Psoas muscle (tissue), 8 donors: ENCODE measurements around the gene OPN1LW. TPM values are rescaled to one million over a fixed set of nuclear protein-coding genes. Genes with fewer than 3 reads are reported as not detected.

Source experiments
- ATAC-seq, 4 donors: fragments of 200-7000 bp; cut with Tn5 transposase; one replicate each; pipeline ENCODE4 v1.9.1; 2020; ENCODE audit warnings: moderate library complexity in 3 of 4, mild to moderate bottlenecking in 2 of 4
- DNase-seq, 2 donors: peaks; one replicate each; pipeline ENCODE4 v3.0.0-alpha.2; 2020
- H3K27ac ChIP-seq: fragments of 200-600 bp; one replicate; pipeline ENCODE4 v1.8.0; 2022
- H3K27me3 ChIP-seq, 3 donors: fragments of 200-600 bp in 1 of 3; one replicate each; pipeline versions ENCODE4 v1.6.1 to v1.8.0; 2013 to 2022; ENCODE audit warnings: low read length in 2 of 3, mild to moderate bottlenecking in 2 of 3, moderate library complexity in 1 of 3; ENCODE audit not compliant: insufficient read depth in 3 of 3
- H3K36me3 ChIP-seq, 2 donors: fragments of 200-600 bp in 1 of 2; one replicate each; pipeline versions ENCODE4 v1.6.1 to v1.8.0; 2013 to 2022; ENCODE audit warnings: low read depth in 1 of 2, mild to moderate bottlenecking in 1 of 2, moderate library complexity in 1 of 2; ENCODE audit not compliant: insufficient read depth in 1 of 2
- H3K4me1 ChIP-seq: fragments of 200-600 bp; one replicate; pipeline ENCODE4 v1.8.0; 2022
- H3K4me3 ChIP-seq: fragments of 200-600 bp; one replicate; pipeline ENCODE4 v1.8.0; 2022; ENCODE audit warnings: mild to moderate bottlenecking
- H3K9me3 ChIP-seq: fragments of 200-600 bp; one replicate; pipeline ENCODE4 v1.8.0; 2022
- CTCF ChIP-seq: fragments of 200-600 bp; IDR thresholded peaks from one replicate; pipeline ENCODE4 v1.8.0; 2022; ENCODE audit warnings: antibody characterized with exemption
- WGBS, 3 donors: extraction: QIAGEN DNeasy Blood & Tissue Kit; methylation state at CpG; one replicate each; pipeline versions ENCODE4 v1.1.6 to v1.1.7; 2013; 5-methylcytosine and 5-hydroxymethylcytosine counted together
- intact Hi-C, 2 donors: fragments of 100-400 bp; cut with DNase I; formaldehyde crosslinking; loops; one replicate each; pipeline versions ENCODE4 v1.11.0 to v1.14.2; 2022
- polyA plus RNA-seq, 3 donors: library from polyadenylated mRNA; stranded (reverse); fragments of 200-250 nt; gene quantifications; one replicate each; pipeline ENCODE4 v1.2.3, GENCODE V29; 2013
- total RNA-seq, 4 donors: library from RNA; stranded (reverse); fragmentation: NEBNext Ultra II Directional in 2 of 4; extraction: Animal tissue kit (Norgen Biotek cat#: 25700) in 2 of 4; gene quantifications; one replicate each; pipeline versions ENCODE4 v1.2.1 to v1.2.4, GENCODE V29; 2021 to 2023
- donor health status: healthy with polysubstance abuse.
- donor health status: DM: no; HTN: no; CAD: no; lungs with moderate emphysema.
- donor health status: Bipolar disorder and iron deficiency.
- donor health status: healthy.
- donor health status: DM: yes; HTN: yes; CAD: no.
- donor health status: DM: no; HTN: no; CAD: no.
- donor health status: DM: no; HTN: no; CAD: no.
- donor health status: DM: yes; HTN: yes; CAD: no.

OPN1LW gene
- total and polyA plus RNA-seq, 7 donors: 0.13 TPM; not detected in 6

DNA sequence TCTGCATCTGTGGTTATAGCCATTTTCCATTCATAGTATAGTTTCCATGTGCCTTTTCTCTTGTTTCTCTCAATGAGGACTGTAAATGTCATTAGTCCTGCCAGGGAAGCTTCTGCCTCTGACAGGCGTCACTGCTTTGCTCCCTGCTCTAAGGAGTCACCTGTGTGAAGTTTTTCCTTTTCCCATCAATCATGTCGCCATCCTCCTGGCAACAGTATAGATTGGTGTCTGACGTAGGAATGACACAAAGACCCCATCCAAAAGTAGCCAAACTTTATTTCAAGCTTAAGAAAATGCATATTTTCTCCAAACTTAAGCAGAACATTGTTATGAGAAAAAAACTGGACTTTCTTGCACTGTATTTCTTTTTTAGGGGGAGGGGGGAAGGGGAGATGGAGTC is 23.5 kb upstream of the OPN1LW start:
- H3K4me1 ChIP-seq: no peaks in the 10 kb centered on the region
- 86 to 92% (median 90%) methylated on average over 3 of the region's 3 CpGs for WGBS, 3 donors
- no peaks in the 10 kb centered on the region for H3K9me3 ChIP-seq
- H3K36me3 ChIP-seq: no peaks in the 10 kb centered on the region
- H3K27ac ChIP-seq: no peak overlapping the region
- TF ChIP-seq CTCF: no peak
- H3K4me3 ChIP-seq: no peak overlapping the region
- intact Hi-C loops: no loop called here
- H3K27me3 ChIP-seq: peaks cover 0 to 21% (median 0%) of the 10 kb centered on the region in 3 donors
- ATAC-seq (no peak), DNase-seq (no peak)

DNA sequence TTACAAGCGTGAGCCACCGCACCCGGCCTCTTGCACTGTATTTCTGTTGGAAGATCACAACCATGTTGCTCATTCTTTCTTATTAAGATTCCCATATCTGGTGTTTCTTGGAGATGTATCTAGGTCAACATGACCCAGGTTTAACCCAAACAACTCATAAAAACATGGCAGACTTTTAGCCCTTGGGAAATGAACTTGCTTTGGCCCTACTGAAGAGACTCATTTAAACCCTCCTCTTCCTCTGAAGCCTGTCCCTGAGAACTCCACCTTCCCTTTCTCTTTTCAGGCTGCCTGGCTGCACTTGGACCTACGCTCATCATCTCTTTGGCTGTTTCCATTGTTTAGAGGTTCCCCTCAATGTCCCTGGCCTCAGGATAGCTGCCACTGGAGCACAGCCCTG is 22.8 kb upstream of the OPN1LW start:
- no peak for TF ChIP-seq CTCF
- no peak for ATAC-seq
- peaks cover 0 to 19% (median 0%) of the 10 kb centered on the region in 3 donors for H3K27me3 ChIP-seq
- 87 to 98% (median 91%) methylated on average over 4 of the region's 4 CpGs for WGBS, 3 donors
- no peak overlapping the region for H3K4me3 ChIP-seq
- H3K27ac ChIP-seq: no peak overlapping the region
- intact Hi-C loops: no loop called here
- H3K36me3 ChIP-seq: no peaks in the 10 kb centered on the region
- no peaks in the 10 kb centered on the region for H3K9me3 ChIP-seq
- H3K4me1 ChIP-seq: no peaks in the 10 kb centered on the region
- DNase-seq: no peak

- no peaks in the 10 kb centered on the region for H3K36me3 ChIP-seq
- peaks cover 0 to 19% (median 0%) of the 10 kb centered on the region in 3 donors for H3K27me3 ChIP-seq
- TF ChIP-seq CTCF: no peak
- no peak overlapping the region for H3K27ac ChIP-seq
- no peak overlapping the region for H3K4me3 ChIP-seq
- intact Hi-C loops: no loop called here
- 31 to 55% (median 51%) methylated on average over 11 of the region's 11 CpGs for WGBS, 3 donors
- no peak for DNase-seq
- no peak for ATAC-seq
- H3K4me1 ChIP-seq: no peaks in the 10 kb centered on the region
- no peaks in the 10 kb centered on the region for H3K9me3 ChIP-seq
Measured at GRCh38 chrX:154121961-154122360, 22.1 kb upstream of the OPN1LW start.

DNA sequence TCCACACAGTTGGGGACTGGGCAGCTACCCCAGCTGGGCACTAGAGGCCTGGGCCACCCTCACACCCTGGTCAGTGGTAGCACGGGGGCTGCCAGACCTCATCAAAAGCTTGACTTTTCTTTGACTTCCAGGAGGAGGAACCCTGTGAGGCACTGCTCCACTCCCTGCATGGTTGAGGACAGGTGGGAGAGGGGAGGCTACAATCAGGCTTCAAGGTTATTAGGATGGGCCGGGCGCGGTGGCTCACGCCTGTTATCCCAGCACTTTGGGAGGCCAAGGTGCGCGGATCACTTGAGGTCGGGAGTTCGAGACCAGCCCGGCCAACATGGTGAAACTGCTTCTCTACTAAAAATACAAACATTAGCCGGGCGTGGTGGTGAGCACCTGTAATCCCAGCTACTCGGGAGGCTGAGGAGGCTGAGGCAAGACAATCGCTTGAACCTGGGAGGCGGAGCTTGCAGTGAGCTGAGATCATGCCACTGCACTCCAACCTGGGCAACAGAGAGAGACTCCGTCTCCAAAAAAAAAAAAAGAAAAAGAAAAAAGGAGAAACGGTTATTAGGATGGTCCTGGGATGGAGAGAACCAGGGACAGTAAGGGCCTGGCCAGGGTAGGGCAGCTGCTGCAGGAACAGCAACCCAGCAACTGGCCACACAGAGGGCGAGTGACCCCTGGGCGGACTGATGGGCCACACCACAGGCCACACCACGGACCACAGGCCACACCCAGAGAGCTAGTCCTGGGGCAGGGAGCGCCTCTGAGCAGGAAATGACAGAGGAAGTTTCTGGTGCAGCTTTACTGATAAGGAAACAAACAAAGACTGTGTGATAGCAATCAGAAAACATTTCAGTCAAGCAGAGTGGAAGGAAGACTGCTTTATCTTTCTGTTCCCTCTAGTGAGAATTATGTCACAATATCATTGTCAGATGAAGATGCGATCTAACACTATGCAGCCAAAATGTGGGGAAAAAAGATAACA is 20.5 kb upstream of the OPN1LW start:
- WGBS, 3 donors: 81 to 87% (median 87%) methylated on average over 21 to 22 of the region's 22 CpGs
- DNase-seq: no peak

More for the DNA sequence above, 20.5 kb upstream of the OPN1LW start:
- peak in 1 of 4 donors; percentile 25 for ATAC-seq
- Histone ChIP-seq H3K9me3 (no peaks in the 10 kb centered on the region), H3K27ac (no peak overlapping the region), H3K4me3 (no peak overlapping the region), H3K4me1 (no peaks in the 10 kb centered on the region), H3K36me3 (no peaks in the 10 kb centered on the region), H3K27me3 (peaks cover 0 to 19% (median 0%) of the 10 kb centered on the region in 3 donors)
- intact Hi-C loops: no loop called here
- no peak for TF ChIP-seq CTCF
